PC-3 (cell line): ENCODE data around the gene SMIM7. TPM values are rescaled to one million over a fixed set of nuclear protein-coding genes. Genes with fewer than 3 reads are reported as not detected.

ENCODE experiments used
- ATAC-seq: fragments of 200-7000 bp; cut with Tn5 transposase; 2 replicates; pipeline ENCODE4 v1.9.1; 2020; ENCODE audit warnings: mild to moderate bottlenecking, moderate library complexity
- BruUV-seq: library from RNA; stranded (reverse); fragments of 400-500 nt; replicated peaks from 2 replicates; lab custom pipeline; 2021; lab: Mats Ljungman, UMichigan
- CTCF ChIA-PET: fragments of 300-600 bp; sonication (Branson Sonifier 250); formaldehyde crosslinking; loops from one replicate; lab custom pipeline; 2022; ENCODE audit warnings: antibody characterized with exemption; lab: Charles Lee
- POLR2A ChIA-PET: fragments of 300-600 bp; sonication (Branson Sonifier 250); formaldehyde crosslinking; loops from one replicate; lab custom pipeline; 2022; ENCODE audit warnings: antibody characterized with exemption; ENCODE audit not compliant: unreplicated experiment; lab: Charles Lee
- DNase-seq: peaks from one replicate; pipeline ENCODE4 v3.0.0-alpha.2; 2015
- H2AFZ ChIP-seq: fragments of 300-600 bp; sonication (generic); 2 replicates; pipeline ENCODE4 v1.6.0; 2016; ENCODE audit warnings: antibody characterized with exemption, low read length
- H3F3A ChIP-seq: fragments of 300-600 bp; sonication (generic); one replicate; pipeline ENCODE4 v1.6.0; 2017; ENCODE audit warnings: antibody characterized with exemption, low read length, control low read depth, mild to moderate bottlenecking; ENCODE audit not compliant: unreplicated experiment
- H3K27ac ChIP-seq: fragments of 300-600 bp; sonication (generic); 2 replicates; pipeline ENCODE4 v1.5.1; 2016; ENCODE audit warnings: mild to moderate bottlenecking, low read length
- H3K27me3 ChIP-seq: fragments of 300-600 bp; sonication (generic); 2 replicates; pipeline ENCODE4 v1.6.1; 2016; ENCODE audit warnings: low read length, mixed read lengths
- H3K36me3 ChIP-seq: fragments of 300-600 bp; sonication (generic); 2 replicates; pipeline ENCODE4 v1.6.1; 2016; ENCODE audit warnings: low read depth, mixed run types, low read length, mixed read lengths
- H3K4me1 ChIP-seq: fragments of 300-600 bp; sonication (generic); 2 replicates; pipeline ENCODE4 v1.5.1; 2016; ENCODE audit warnings: low read length; ENCODE audit not compliant: insufficient read depth
- H3K4me2 ChIP-seq: fragments of 300-600 bp; sonication (generic); 2 replicates; pipeline ENCODE4 v1.6.0; 2016; ENCODE audit warnings: low read length
- H3K4me3 ChIP-seq: fragments of 300-600 bp; sonication (generic); 2 replicates; pipeline ENCODE4 v1.5.1; 2016; ENCODE audit warnings: mild to moderate bottlenecking, low read length, mixed read lengths
- H3K79me2 ChIP-seq: fragments of 300-600 bp; sonication (generic); 2 replicates; pipeline ENCODE4 v1.6.1; 2017; ENCODE audit warnings: low read length, mixed read lengths
- H3K9ac ChIP-seq: fragments of 300-600 bp; sonication (generic); 2 replicates; pipeline ENCODE4 v1.6.0; 2016; ENCODE audit warnings: mild to moderate bottlenecking, low read length
- H3K9me2 ChIP-seq: fragments of 300-600 bp; sonication (generic); replicated peaks from 2 replicates; pipeline ENCODE4 v1.6.1; 2016; ENCODE audit warnings: mixed run types, low read length, mixed read lengths
- H3K9me3 ChIP-seq: fragments of 300-600 bp; sonication (generic); 2 replicates; pipeline ENCODE4 v1.6.1; 2016; ENCODE audit warnings: low read length, mixed read lengths
- H4K20me1 ChIP-seq: fragments of 300-600 bp; sonication (generic); 2 replicates; pipeline ENCODE4 v1.6.1; 2016; ENCODE audit warnings: low read length, mixed read lengths
- EZH2 ChIP-seq: fragments of 300-600 bp; sonication (generic); IDR thresholded peaks from one replicate; pipeline ENCODE4 v1.6.1; 2017; ENCODE audit warnings: antibody characterized with exemption, mild to moderate bottlenecking, low read length; ENCODE audit not compliant: unreplicated experiment
- EZH2phosphoT487 ChIP-seq: fragments of 300-600 bp; sonication (generic); IDR thresholded peaks from 2 replicates; pipeline ENCODE4 v1.6.1; 2018; ENCODE audit warnings: mild to moderate bottlenecking, antibody characterized with exemption, low read length, borderline replicate concordance
- intact Hi-C: fragments of 100-400 bp; cut with micrococcal nuclease; formaldehyde crosslinking; loops from 2 replicates; pipeline ENCODE4 v1.9.0; 2023
- total RNA-seq: library from RNA; depleted of rRNA; stranded (reverse); fragments of >200 nt; gene quantifications from 2 replicates; pipeline ENCODE4 v1.2.3, GENCODE V29; 2014
- TF ChIP-seq, protein P1 (sequence below): fragments of 300-600 bp; sonication (generic); conservative IDR thresholded peaks from 2 replicates; pipeline ENCODE4 v1.5.1; 2017; ENCODE audit warnings: antibody characterized with exemption, low read depth, mild to moderate bottlenecking, low read length

SMIM7 gene
- total RNA-seq, 1 experiment from 2014 or later: 74.1 TPM

DNA sequence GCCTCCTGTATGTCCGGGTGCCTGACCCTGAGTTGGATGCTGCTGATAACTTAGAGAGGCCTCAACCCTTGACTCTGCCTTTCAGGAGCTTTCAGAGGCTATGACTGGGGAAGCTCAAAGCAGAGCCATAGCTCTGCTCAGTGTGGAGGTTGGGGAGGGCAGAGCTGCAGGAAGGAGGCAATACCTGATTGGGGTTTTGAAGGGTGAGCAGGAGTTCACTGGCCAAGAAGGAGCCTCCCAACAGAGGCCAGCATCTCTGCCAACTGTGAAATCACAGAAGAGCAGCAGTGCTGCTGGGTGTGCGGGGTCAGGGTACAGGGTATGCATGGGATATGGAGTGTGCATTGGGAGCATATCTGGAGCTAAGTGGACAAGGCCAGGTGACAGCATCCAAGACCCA is 22.6 kb upstream of the SMIM7 start:
- ATAC-seq (no peak), DNase-seq (no peak)
- ChIA-PET POLR2A (no interaction called here), CTCF (no interaction called here)
- H3K27ac ChIP-seq: no peak overlapping the region
- no peaks in the 10 kb centered on the region for H3F3A ChIP-seq
- no peak overlapping the region for H2AFZ ChIP-seq
- H3K4me3 ChIP-seq: no peak overlapping the region
- H3K36me3 ChIP-seq: 0 out of 2 replicates have a peak, but pooled peaks cover 5% of the 10 kb centered on the region
- no peaks in the 10 kb centered on the region for H3K27me3 ChIP-seq
- H3K9ac ChIP-seq: no peak overlapping the region
- H3K4me1 ChIP-seq: peaks cover 7% of the 10 kb centered on the region
- H3K9me2 ChIP-seq: no peaks in the 10 kb centered on the region
- H3K9me3 ChIP-seq: no peaks in the 10 kb centered on the region
- H4K20me1 ChIP-seq: no peaks in the 10 kb centered on the region
- H3K4me2 ChIP-seq: no peak overlapping the region
- H3K79me2 ChIP-seq: no peaks in the 10 kb centered on the region
- no TSS peak for BruUV-seq
- TF ChIP-seq EZH2: no peak
- TF ChIP-seq, protein P1, sequence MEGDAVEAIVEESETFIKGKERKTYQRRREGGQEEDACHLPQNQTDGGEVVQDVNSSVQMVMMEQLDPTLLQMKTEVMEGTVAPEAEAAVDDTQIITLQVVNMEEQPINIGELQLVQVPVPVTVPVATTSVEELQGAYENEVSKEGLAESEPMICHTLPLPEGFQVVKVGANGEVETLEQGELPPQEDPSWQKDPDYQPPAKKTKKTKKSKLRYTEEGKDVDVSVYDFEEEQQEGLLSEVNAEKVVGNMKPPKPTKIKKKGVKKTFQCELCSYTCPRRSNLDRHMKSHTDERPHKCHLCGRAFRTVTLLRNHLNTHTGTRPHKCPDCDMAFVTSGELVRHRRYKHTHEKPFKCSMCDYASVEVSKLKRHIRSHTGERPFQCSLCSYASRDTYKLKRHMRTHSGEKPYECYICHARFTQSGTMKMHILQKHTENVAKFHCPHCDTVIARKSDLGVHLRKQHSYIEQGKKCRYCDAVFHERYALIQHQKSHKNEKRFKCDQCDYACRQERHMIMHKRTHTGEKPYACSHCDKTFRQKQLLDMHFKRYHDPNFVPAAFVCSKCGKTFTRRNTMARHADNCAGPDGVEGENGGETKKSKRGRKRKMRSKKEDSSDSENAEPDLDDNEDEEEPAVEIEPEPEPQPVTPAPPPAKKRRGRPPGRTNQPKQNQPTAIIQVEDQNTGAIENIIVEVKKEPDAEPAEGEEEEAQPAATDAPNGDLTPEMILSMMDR: no peak
- no peak for TF ChIP-seq EZH2phosphoT487
- intact Hi-C loops: no loop called here

DNA sequence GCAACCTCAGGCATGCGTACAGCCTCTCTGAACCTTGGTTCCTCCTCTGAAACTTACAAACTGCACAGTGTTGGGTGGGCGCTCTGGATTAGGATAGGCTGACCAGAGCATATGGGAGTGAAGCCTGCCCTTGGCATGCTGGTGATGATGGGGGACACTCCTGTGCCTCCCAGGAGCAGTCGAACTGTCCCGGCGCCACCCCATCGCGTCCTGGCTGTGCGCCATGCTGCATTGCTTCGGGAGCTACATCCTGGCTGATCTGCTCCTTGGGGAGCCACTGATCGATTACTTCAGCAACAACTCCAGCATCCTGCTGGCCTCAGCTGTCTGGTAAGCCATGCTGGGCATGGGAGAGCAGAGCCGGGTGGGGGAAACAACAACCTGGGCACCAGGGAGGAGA is 19.9 kb upstream of the SMIM7 start:
- TF ChIP-seq EZH2 (no peak), EZH2phosphoT487 (no peak)
- TF ChIP-seq, protein P1: no peak
- H3K9me2 ChIP-seq: no peaks in the 10 kb centered on the region
- H2AFZ ChIP-seq: no peak overlapping the region
- ChIA-PET CTCF (no interaction called here), POLR2A (no interaction called here)
- H3K4me1 ChIP-seq: no peaks in the 10 kb centered on the region
- H3K79me2 ChIP-seq: no peaks in the 10 kb centered on the region
- no TSS peak for BruUV-seq
- DNase-seq: no peak
- intact Hi-C loops: no loop called here
- H3K4me2 ChIP-seq: no peak overlapping the region
- H3K36me3 ChIP-seq: 0 out of 2 replicates have a peak, but pooled peaks cover 5% of the 10 kb centered on the region
- ATAC-seq: no peak
- no peak overlapping the region for H3K27ac ChIP-seq
- no peak overlapping the region for H3K4me3 ChIP-seq
- H3F3A ChIP-seq: no peaks in the 10 kb centered on the region
- H3K9ac ChIP-seq: no peak overlapping the region
- no peaks in the 10 kb centered on the region for H4K20me1 ChIP-seq
- H3K9me3 ChIP-seq: no peaks in the 10 kb centered on the region
- no peaks in the 10 kb centered on the region for H3K27me3 ChIP-seq

DNA sequence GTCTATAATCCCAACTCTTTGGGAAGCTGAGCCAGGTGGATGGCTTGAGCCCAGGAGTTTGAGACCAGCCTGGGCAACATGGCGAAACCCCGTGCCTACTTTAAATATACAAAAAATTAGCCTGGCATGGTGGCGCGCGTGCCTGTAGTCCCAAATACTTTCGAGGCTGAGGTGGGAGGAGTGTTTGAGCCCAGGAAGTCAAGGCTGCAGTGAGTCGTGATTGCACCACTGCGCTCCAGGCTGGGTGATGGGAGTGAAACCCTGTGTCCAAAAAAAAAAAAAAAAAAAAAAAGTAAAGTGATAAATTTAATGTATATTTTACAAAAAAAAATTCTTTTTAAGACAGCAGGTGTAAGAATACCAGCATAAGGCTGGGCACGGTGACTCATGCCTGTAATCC is 18.6 kb upstream of the SMIM7 start:
- H3K9me3 ChIP-seq: no peaks in the 10 kb centered on the region
- ATAC-seq (no peak), DNase-seq (no peak)
- no peak for TF ChIP-seq EZH2
- no peak for TF ChIP-seq EZH2phosphoT487
- TF ChIP-seq, protein P1: no peak
- H3K27ac ChIP-seq: no peak overlapping the region
- H3K9me2 ChIP-seq: no peaks in the 10 kb centered on the region
- intact Hi-C loops: no loop called here
- H4K20me1 ChIP-seq: no peaks in the 10 kb centered on the region
- no peak overlapping the region for H3K4me3 ChIP-seq
- ChIA-PET POLR2A (interaction anchor here (0.7 kb wide), 1 partner anchor 489 kb away, joined by 14 read pairs; no protein-coding TSS in a partner anchor), CTCF (no interaction called here)
- no peaks in the 10 kb centered on the region for H3K27me3 ChIP-seq
- no peak overlapping the region for H3K4me2 ChIP-seq
- 0 out of 2 replicates have a peak, but pooled peaks cover 5% of the 10 kb centered on the region for H3K36me3 ChIP-seq
- H3F3A ChIP-seq: no peaks in the 10 kb centered on the region
- no peak overlapping the region for H3K9ac ChIP-seq
- no peak overlapping the region for H2AFZ ChIP-seq
- no peaks in the 10 kb centered on the region for H3K79me2 ChIP-seq
- no peaks in the 10 kb centered on the region for H3K4me1 ChIP-seq
- BruUV-seq: no TSS peak
